AG04449 (cell line): ENCODE data around the gene ABHD15.

Experiments
- CTCF ChIA-PET: fragments of 350-600 bp; formaldehyde crosslinking; extraction: SDS; loops from one replicate; lab custom pipeline; 2021; ENCODE audit warnings: antibody characterized with exemption; lab: Yijun Ruan, JAX
- POLR2A ChIA-PET: fragments of 400-600, 350-600 bp; formaldehyde crosslinking; extraction: SDS; loops from one replicate; lab custom pipeline; 2020; ENCODE audit warnings: antibody characterized with exemption, inconsistent platforms; lab: Yijun Ruan, JAX
- DNase-seq: peaks from one replicate; pipeline ENCODE4 v3.0.0-alpha.2; 2010; ENCODE audit warnings: low read depth, low spot score
- H3K4me3 ChIP-seq: 2 replicates; pipeline ENCODE4 v1.5.1; 2011; ENCODE audit warnings: low read depth, mild to moderate bottlenecking, control low read depth, low read length
- CTCF ChIP-seq: IDR thresholded peaks from one replicate; pipeline ENCODE4 v1.5.1; 2011; ENCODE audit warnings: mild to moderate bottlenecking, moderate library complexity, low read length, control low read depth, inconsistent platforms; ENCODE audit not compliant: insufficient read depth; ENCODE audit errors: missing control alignments

The ABHD15 gene

GRCh38 chr17:29579866-29580771 lies 13.3 kb upstream of the ABHD15 start:
- ChIA-PET POLR2A (interaction anchor here (1.5 kb wide), 1 partner anchor 11 kb away, joined by 4 read pairs; the partner anchor contains the start of gene TP53I13), CTCF (interaction anchor here (0.8 to 20.8 kb wide), 22 partner anchors 8 to 524 kb away, joined by 3 to 222 read pairs (median 6); partner anchors contain the start of genes ABHD15, ANKRD13B, CORO6 and GIT1)
- DNase-seq: no peak
- peak; percentile 95 for TF ChIP-seq CTCF
- no peak overlapping the region for H3K4me3 ChIP-seq

- no peak overlapping the region for H3K4me3 ChIP-seq
- POLR2A ChIA-PET: no interaction called here
- no peak for TF ChIP-seq CTCF
- DNase-seq: no peak
- CTCF ChIA-PET: interaction anchor here (0.9 to 20.8 kb wide), 15 partner anchors 8 to 515 kb away, joined by 3 to 222 read pairs (median 23); partner anchors contain the start of genes ABHD15, ANKRD13B, GIT1 and SSH2
Measured at GRCh38 chr17:29578626-29579485, 12.0 kb upstream of the ABHD15 start.

- no peak for TF ChIP-seq CTCF
- no peak for DNase-seq
- no peak overlapping the region for H3K4me3 ChIP-seq
- ChIA-PET POLR2A (interaction anchor here (0.5 kb wide), 1 partner anchor 403 kb away, joined by 3 read pairs; no protein-coding TSS in a partner anchor), CTCF (interaction anchor here (0.8 to 20.8 kb wide), 13 partner anchors 3 to 517 kb away, joined by 3 to 222 read pairs (median 43); partner anchors contain the start of genes ABHD15, ANKRD13B, CORO6 and GIT1)
Measured at GRCh38 chr17:29577385-29578211, 10.8 kb upstream of the ABHD15 start.

GRCh38 chr17:29577001-29577370 lies 10.1 kb upstream of the ABHD15 start:
- ChIA-PET POLR2A (interaction anchor here (0.5 kb wide), 1 partner anchor 402 kb away, joined by 3 read pairs; no protein-coding TSS in a partner anchor), CTCF (interaction anchor here (0.8 to 20.8 kb wide), 11 partner anchors 4 to 517 kb away, joined by 3 to 222 read pairs (median 43); partner anchors contain the start of genes ABHD15, ANKRD13B, CORO6 and GIT1)
- DNase-seq: no peak
- H3K4me3 ChIP-seq: no peak overlapping the region
- no peak for TF ChIP-seq CTCF

- CTCF ChIA-PET: interaction anchor here (0.8 to 20.8 kb wide), 12 partner anchors 4 to 518 kb away, joined by 3 to 222 read pairs (median 34); partner anchors contain the start of genes ABHD15, ANKRD13B, CORO6 and GIT1
- no peak for DNase-seq
- POLR2A ChIA-PET: interaction anchor here (0.9 kb wide), 1 partner anchor 12 kb away, joined by 5 read pairs; no protein-coding TSS in a partner anchor
- no peak for TF ChIP-seq CTCF
- no peak overlapping the region for H3K4me3 ChIP-seq
Measured at GRCh38 chr17:29576214-29577000, 9.6 kb upstream of the ABHD15 start.
